Neural cell (in vitro differentiated cells): ENCODE measurements around the gene PPARG. TPM values are rescaled to one million over a fixed set of nuclear protein-coding genes. Genes with fewer than 3 reads are reported as not detected.

ENCODE experiments used
- H2AFZ ChIP-seq: fragments of 200-600, 300-800 bp; sonication (generic), shearing (Covaris generic); 2 replicates; pipeline ENCODE4 v1.6.0; 2014; ENCODE audit warnings: low read depth, mild to moderate bottlenecking, antibody characterized with exemption, low read length, moderate library complexity
- H3F3A ChIP-seq: fragments of 200-600 bp; shearing (Covaris generic); 2 replicates; pipeline ENCODE4 v1.6.1; 2016; ENCODE audit warnings: mild to moderate bottlenecking, moderate library complexity, mixed read lengths, antibody characterized with exemption, low read length; ENCODE audit not compliant: insufficient read depth, poor library complexity, severe bottlenecking
- H3K27ac ChIP-seq: fragments of 200-600, 300-800 bp; sonication (generic), shearing (Covaris generic); 2 replicates; pipeline ENCODE4 v1.5.1; 2014; ENCODE audit warnings: mild to moderate bottlenecking, low read length, moderate library complexity
- H3K27me3 ChIP-seq: fragments of 300-800, 200-600 bp; sonication (generic), shearing (Covaris generic); 2 replicates; pipeline ENCODE4 v1.6.0; 2014; ENCODE audit warnings: mild to moderate bottlenecking, low read depth, low read length, moderate library complexity; ENCODE audit not compliant: insufficient read depth
- H3K36me3 ChIP-seq: fragments of 300-800, 200-600 bp; sonication (generic), shearing (Covaris generic); 2 replicates; pipeline ENCODE4 v1.5.1; 2014; ENCODE audit warnings: mild to moderate bottlenecking, antibody characterized with exemption, low read length, moderate library complexity; ENCODE audit not compliant: insufficient read depth
- H3K4me2 ChIP-seq: fragments of 300-800, 200-600 bp; sonication (generic), shearing (Covaris generic); 2 replicates; pipeline ENCODE4 v1.6.0; 2014; ENCODE audit warnings: mild to moderate bottlenecking, low read length
- H3K4me3 ChIP-seq: fragments of 300-800, 200-600 bp; sonication (generic), shearing (Covaris generic); 2 replicates; pipeline ENCODE4 v1.5.1; 2014; ENCODE audit warnings: mild to moderate bottlenecking, low read length, moderate library complexity
- H3K79me2 ChIP-seq: fragments of 200-600 bp; shearing (Covaris generic); replicated peaks from 2 replicates; pipeline ENCODE4 v1.6.0; 2014; ENCODE audit warnings: mild to moderate bottlenecking, low read length, moderate library complexity; ENCODE audit not compliant: insufficient read depth
- H3K9ac ChIP-seq: fragments of 300-800, 200-600 bp; sonication (generic), shearing (Covaris generic); 2 replicates; pipeline ENCODE4 v1.6.1; 2016; ENCODE audit warnings: mild to moderate bottlenecking, low read length, mixed read lengths
- H3K9me2 ChIP-seq: fragments of 200-600 bp; shearing (Covaris generic); 2 replicates; pipeline ENCODE4 v1.6.1; 2016; ENCODE audit warnings: mild to moderate bottlenecking, low read length, mixed read lengths; ENCODE audit not compliant: insufficient read depth
- H3K9me3 ChIP-seq: fragments of 200-600, 300-800 bp; sonication (generic), shearing (Covaris generic); 2 replicates; pipeline ENCODE4 v1.6.1; 2016; ENCODE audit warnings: mild to moderate bottlenecking, mixed run types, low read length, moderate library complexity, mixed read lengths
- H4K20me1 ChIP-seq: fragments of 200-600 bp; shearing (Covaris generic); 2 replicates; pipeline ENCODE4 v1.6.1; 2016; ENCODE audit warnings: mild to moderate bottlenecking, mixed run types; ENCODE audit not compliant: insufficient read depth
- CTCF ChIP-seq: fragments of 450-650 bp; IDR thresholded peaks from 2 replicates; pipeline ENCODE4 v1.5.1; 2014; ENCODE audit warnings: antibody characterized with exemption, mild to moderate bottlenecking, moderate library complexity; ENCODE audit not compliant: poor library complexity, severe bottlenecking
- EP300 ChIP-seq: fragments of 450-650 bp; conservative IDR thresholded peaks from 2 replicates; pipeline ENCODE4 v1.6.1; 2014; ENCODE audit warnings: antibody characterized with exemption, mild to moderate bottlenecking, moderate library complexity; ENCODE audit not compliant: poor library complexity, severe bottlenecking
- EZH2 ChIP-seq: fragments of 200-600, 300-800 bp; shearing (Covaris generic), sonication (generic); IDR thresholded peaks from 2 replicates; pipeline ENCODE4 v1.6.1; 2014; ENCODE audit warnings: antibody characterized with exemption, low read length, borderline replicate concordance, mild to moderate bottlenecking; ENCODE audit not compliant: insufficient read depth, poor library complexity, severe bottlenecking
- MXI1 ChIP-seq: fragments of 450-650 bp; conservative IDR thresholded peaks from 2 replicates; pipeline ENCODE4 v1.6.1; 2014; ENCODE audit warnings: antibody characterized with exemption, mild to moderate bottlenecking; ENCODE audit not compliant: poor library complexity, severe bottlenecking
- POLR2AphosphoS5 ChIP-seq: IDR thresholded peaks from 2 replicates; pipeline ENCODE4 v1.6.1; 2012
- RAD21 ChIP-seq: fragments of 450-650 bp; conservative IDR thresholded peaks from 2 replicates; pipeline ENCODE4 v1.6.1; 2014; ENCODE audit warnings: antibody characterized with exemption, mild to moderate bottlenecking, moderate library complexity
- REST ChIP-seq: IDR thresholded peaks from 2 replicates; pipeline ENCODE4 v1.6.1; 2012; ENCODE audit warnings: borderline replicate concordance
- SMC3 ChIP-seq: fragments of 450-650 bp; conservative IDR thresholded peaks from 2 replicates; pipeline ENCODE4 v1.6.1; 2014; ENCODE audit warnings: antibody characterized with exemption, mild to moderate bottlenecking, moderate library complexity; ENCODE audit not compliant: poor library complexity
- TAF1 ChIP-seq: IDR thresholded peaks from 2 replicates; pipeline ENCODE4 v1.6.1; 2012; ENCODE audit warnings: low read depth
- polyA plus RNA-seq: library from polyadenylated mRNA; depleted of rRNA; stranded (reverse); fragments of >200 nt; gene quantifications from 2 replicates; pipeline ENCODE4 v1.2.3, GENCODE V29; 2014

The PPARG gene
- polyA plus RNA-seq, 1 donor from 2014 or later = 0.35 TPM

GRCh38 chr3:12343047-12343501, 54.2 kb downstream of the PPARG start:
- no peak overlapping the region for H2AFZ ChIP-seq
- H3K9me2 ChIP-seq = no peaks in the 10 kb centered on the region
- TF ChIP-seq EZH2 = no peak
- no peak for TF ChIP-seq CTCF
- TF ChIP-seq POLR2AphosphoS5 = no peak
- TF ChIP-seq MXI1 = no peak
- TF ChIP-seq RAD21 = no peak
- TF ChIP-seq REST = no peak
- no peak for TF ChIP-seq EP300
- no peak for TF ChIP-seq SMC3
- no peak for TF ChIP-seq TAF1
- H3K9ac ChIP-seq = no peak overlapping the region
- H3K27me3 ChIP-seq = no peaks in the 10 kb centered on the region
- no peaks in the 10 kb centered on the region for H3F3A ChIP-seq
- no peak overlapping the region for H3K27ac ChIP-seq
- H3K4me3 ChIP-seq = no peak overlapping the region
- H3K9me3 ChIP-seq = no peaks in the 10 kb centered on the region
- H3K4me2 ChIP-seq = no peak overlapping the region
- H3K36me3 ChIP-seq = no peaks in the 10 kb centered on the region
- H3K79me2 ChIP-seq = no peaks in the 10 kb centered on the region
- H4K20me1 ChIP-seq = no peaks in the 10 kb centered on the region

- Histone ChIP-seq H3K9me3 (no peaks in the 10 kb centered on the region), H3K4me2 (no peak overlapping the region), H3K9me2 (no peaks in the 10 kb centered on the region), H2AFZ (no peak overlapping the region), H3K4me3 (no peak overlapping the region), H3K27ac (no peak overlapping the region), H3K9ac (no peak overlapping the region), H3K79me2 (no peaks in the 10 kb centered on the region), H3K27me3 (no peaks in the 10 kb centered on the region), H3F3A (no peaks in the 10 kb centered on the region), H4K20me1 (no peaks in the 10 kb centered on the region), H3K36me3 (no peaks in the 10 kb centered on the region)
- TF ChIP-seq SMC3 (no peak), TAF1 (no peak), EP300 (no peak), MXI1 (no peak), REST (no peak), RAD21 (no peak), POLR2AphosphoS5 (no peak), CTCF (no peak), EZH2 (no peak)
These were observed 56.3 kb downstream of the PPARG start for GRCh38 chr3:12345141-12345561.
